KMS-11 (cell line): ENCODE results near the gene IL1RAPL1.

Experiments
- H2AFZ ChIP-seq: fragments of 200-600 bp; sonication (generic); 2 replicates; pipeline ENCODE4 v1.6.1; 2016; ENCODE audit warnings: antibody characterized with exemption, mixed run types, low read depth
- H3K27ac ChIP-seq: fragments of 200-600 bp; sonication (generic); 2 replicates; pipeline ENCODE4 v1.6.1; 2016; ENCODE audit warnings: mild to moderate bottlenecking, mixed run types
- H3K27me3 ChIP-seq: fragments of 200-600 bp; sonication (generic); 2 replicates; pipeline ENCODE4 v1.6.1; 2017; ENCODE audit warnings: mild to moderate bottlenecking, low read depth, mixed run types, moderate library complexity; ENCODE audit not compliant: insufficient read depth
- H3K36me3 ChIP-seq: fragments of 200-600 bp; sonication (generic); 2 replicates; pipeline ENCODE4 v1.6.1; 2017; ENCODE audit warnings: mild to moderate bottlenecking, mixed run types; ENCODE audit not compliant: insufficient read depth
- H3K4me1 ChIP-seq: fragments of 200-600 bp; sonication (generic); 2 replicates; pipeline ENCODE4 v1.6.1; 2016; ENCODE audit warnings: mild to moderate bottlenecking, low read depth, mixed run types; ENCODE audit not compliant: poor library complexity, severe bottlenecking
- H3K4me2 ChIP-seq: fragments of 200-600 bp; sonication (generic); 2 replicates; pipeline ENCODE4 v1.7.0; 2016; ENCODE audit warnings: mild to moderate bottlenecking, mixed run types
- H3K4me3 ChIP-seq: fragments of 200-600 bp; sonication (generic); IDR thresholded peaks from 2 replicates; pipeline ENCODE4 v1.6.1; 2017; ENCODE audit warnings: low read depth, low read length, mixed read lengths; ENCODE audit not compliant: insufficient read depth
- H3K79me2 ChIP-seq: fragments of 200-600 bp; sonication (generic); 2 replicates; pipeline ENCODE4 v1.6.1; 2016; ENCODE audit warnings: low read depth, mixed run types; ENCODE audit not compliant: insufficient read depth
- H3K9ac ChIP-seq: fragments of 200-600 bp; sonication (generic); 2 replicates; pipeline ENCODE4 v1.6.1; 2016; ENCODE audit warnings: mild to moderate bottlenecking, mixed run types
- H4K20me1 ChIP-seq: fragments of 200-600 bp; sonication (generic); 2 replicates; pipeline ENCODE4 v1.6.1; 2016; ENCODE audit warnings: mild to moderate bottlenecking, mixed run types; ENCODE audit not compliant: insufficient read depth
- TF ChIP-seq, protein P1 (sequence below): fragments of 200-600 bp; sonication (generic); conservative IDR thresholded peaks from 2 replicates; pipeline ENCODE4 v1.6.1; 2017; ENCODE audit warnings: low read depth, mild to moderate bottlenecking, antibody characterized with exemption, low read length, moderate library complexity, mixed read lengths

The IL1RAPL1 gene

GRCh38 chrX:28659269-28659668 is 72.0 kb downstream of the IL1RAPL1 start:
- H3K4me1 ChIP-seq, result no peaks in the 10 kb centered on the region
- no peak overlapping the region for H3K9ac ChIP-seq
- H2AFZ ChIP-seq, result no peak overlapping the region
- H3K4me2 ChIP-seq, result no peak overlapping the region
- no peaks in the 10 kb centered on the region for H3K36me3 ChIP-seq
- H3K27ac ChIP-seq, result no peak overlapping the region
- TF ChIP-seq, protein P1, sequence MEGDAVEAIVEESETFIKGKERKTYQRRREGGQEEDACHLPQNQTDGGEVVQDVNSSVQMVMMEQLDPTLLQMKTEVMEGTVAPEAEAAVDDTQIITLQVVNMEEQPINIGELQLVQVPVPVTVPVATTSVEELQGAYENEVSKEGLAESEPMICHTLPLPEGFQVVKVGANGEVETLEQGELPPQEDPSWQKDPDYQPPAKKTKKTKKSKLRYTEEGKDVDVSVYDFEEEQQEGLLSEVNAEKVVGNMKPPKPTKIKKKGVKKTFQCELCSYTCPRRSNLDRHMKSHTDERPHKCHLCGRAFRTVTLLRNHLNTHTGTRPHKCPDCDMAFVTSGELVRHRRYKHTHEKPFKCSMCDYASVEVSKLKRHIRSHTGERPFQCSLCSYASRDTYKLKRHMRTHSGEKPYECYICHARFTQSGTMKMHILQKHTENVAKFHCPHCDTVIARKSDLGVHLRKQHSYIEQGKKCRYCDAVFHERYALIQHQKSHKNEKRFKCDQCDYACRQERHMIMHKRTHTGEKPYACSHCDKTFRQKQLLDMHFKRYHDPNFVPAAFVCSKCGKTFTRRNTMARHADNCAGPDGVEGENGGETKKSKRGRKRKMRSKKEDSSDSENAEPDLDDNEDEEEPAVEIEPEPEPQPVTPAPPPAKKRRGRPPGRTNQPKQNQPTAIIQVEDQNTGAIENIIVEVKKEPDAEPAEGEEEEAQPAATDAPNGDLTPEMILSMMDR, result no peak
- no peaks in the 10 kb centered on the region for H4K20me1 ChIP-seq
- no peaks in the 10 kb centered on the region for H3K27me3 ChIP-seq
- no peaks in the 10 kb centered on the region for H3K79me2 ChIP-seq
- no peak overlapping the region for H3K4me3 ChIP-seq

DNA sequence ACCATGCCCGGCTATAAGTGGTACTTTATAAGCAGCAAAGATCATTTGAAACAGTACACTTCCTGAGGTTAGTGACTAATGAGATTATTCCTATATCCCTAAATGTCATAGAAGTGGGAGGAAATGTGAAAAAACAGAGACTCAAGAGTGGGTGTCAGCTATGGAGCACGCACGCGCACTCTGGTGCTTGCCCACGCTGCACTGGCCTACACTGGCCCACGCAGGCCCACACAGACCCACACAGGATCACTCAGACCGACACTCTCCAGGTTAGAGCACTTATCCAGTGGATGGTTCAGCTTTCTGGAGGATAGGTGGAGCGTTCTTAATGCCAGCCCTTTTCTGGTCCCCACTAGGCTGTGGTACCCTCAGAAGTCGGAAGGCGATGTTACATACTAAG is 78.5 kb downstream of the IL1RAPL1 start:
- no peak overlapping the region for H2AFZ ChIP-seq
- no peaks in the 10 kb centered on the region for H3K27me3 ChIP-seq
- H3K36me3 ChIP-seq, result no peaks in the 10 kb centered on the region
- no peak overlapping the region for H3K4me2 ChIP-seq
- H4K20me1 ChIP-seq, result no peaks in the 10 kb centered on the region
- no peak overlapping the region for H3K27ac ChIP-seq
- TF ChIP-seq, protein P1, result no peak
- no peaks in the 10 kb centered on the region for H3K79me2 ChIP-seq
- H3K4me3 ChIP-seq, result no peak overlapping the region
- H3K9ac ChIP-seq, result no peak overlapping the region
- no peaks in the 10 kb centered on the region for H3K4me1 ChIP-seq

- H3K4me1 ChIP-seq, result no peaks in the 10 kb centered on the region
- H3K79me2 ChIP-seq, result no peaks in the 10 kb centered on the region
- H4K20me1 ChIP-seq, result no peaks in the 10 kb centered on the region
- TF ChIP-seq, protein P1, result no peak
- H3K4me2 ChIP-seq, result no peak overlapping the region
- H3K27ac ChIP-seq, result no peak overlapping the region
- no peak overlapping the region for H2AFZ ChIP-seq
- no peaks in the 10 kb centered on the region for H3K36me3 ChIP-seq
- H3K4me3 ChIP-seq, result no peak overlapping the region
- H3K9ac ChIP-seq, result no peak overlapping the region
- H3K27me3 ChIP-seq, result no peaks in the 10 kb centered on the region
These were observed 81.1 kb downstream of the IL1RAPL1 start for GRCh38 chrX:28668303-28668702.

- TF ChIP-seq, protein P1, result no peak
- Histone ChIP-seq H3K9ac (no peak overlapping the region), H4K20me1 (no peaks in the 10 kb centered on the region), H2AFZ (no peak overlapping the region), H3K36me3 (no peaks in the 10 kb centered on the region), H3K4me1 (no peaks in the 10 kb centered on the region), H3K4me2 (no peak overlapping the region), H3K27me3 (no peaks in the 10 kb centered on the region), H3K27ac (no peak overlapping the region), H3K4me3 (no peak overlapping the region), H3K79me2 (no peaks in the 10 kb centered on the region)
These were observed 81.7 kb downstream of the IL1RAPL1 start for GRCh38 chrX:28668957-28669356.
